ENCODE data around the gene ATP13A4.

Gene ATP13A4

GRCh38 chr3:193520738-193521137 is 34.0 kb downstream of the ATP13A4 start:
- no peak for DNase-seq (ENCODE audit: extremely low read depth, low read depth)
- H3K4me3 ChIP-seq (replicated peaks; ENCODE audit: low read depth, low read length) = no peak overlapping the region
- TF ChIP-seq, protein P1, sequence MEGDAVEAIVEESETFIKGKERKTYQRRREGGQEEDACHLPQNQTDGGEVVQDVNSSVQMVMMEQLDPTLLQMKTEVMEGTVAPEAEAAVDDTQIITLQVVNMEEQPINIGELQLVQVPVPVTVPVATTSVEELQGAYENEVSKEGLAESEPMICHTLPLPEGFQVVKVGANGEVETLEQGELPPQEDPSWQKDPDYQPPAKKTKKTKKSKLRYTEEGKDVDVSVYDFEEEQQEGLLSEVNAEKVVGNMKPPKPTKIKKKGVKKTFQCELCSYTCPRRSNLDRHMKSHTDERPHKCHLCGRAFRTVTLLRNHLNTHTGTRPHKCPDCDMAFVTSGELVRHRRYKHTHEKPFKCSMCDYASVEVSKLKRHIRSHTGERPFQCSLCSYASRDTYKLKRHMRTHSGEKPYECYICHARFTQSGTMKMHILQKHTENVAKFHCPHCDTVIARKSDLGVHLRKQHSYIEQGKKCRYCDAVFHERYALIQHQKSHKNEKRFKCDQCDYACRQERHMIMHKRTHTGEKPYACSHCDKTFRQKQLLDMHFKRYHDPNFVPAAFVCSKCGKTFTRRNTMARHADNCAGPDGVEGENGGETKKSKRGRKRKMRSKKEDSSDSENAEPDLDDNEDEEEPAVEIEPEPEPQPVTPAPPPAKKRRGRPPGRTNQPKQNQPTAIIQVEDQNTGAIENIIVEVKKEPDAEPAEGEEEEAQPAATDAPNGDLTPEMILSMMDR (IDR thresholded peaks at IDR 0.05; ENCODE audit: low read depth, low read length, missing control alignments) = no peak

- TF ChIP-seq, protein P1 (IDR thresholded peaks at IDR 0.05; ENCODE audit: low read depth, low read length, missing control alignments) = no peak
- DNase-seq (ENCODE audit: extremely low read depth, low read depth) = no peak
- no peak overlapping the region for H3K4me3 ChIP-seq (replicated peaks; ENCODE audit: low read depth, low read length)
These were observed 38.7 kb downstream of the ATP13A4 start for GRCh38 chr3:193515966-193516365.

- no peak overlapping the region for H3K4me3 ChIP-seq (replicated peaks; ENCODE audit: low read depth, low read length)
- TF ChIP-seq, protein P1 (IDR thresholded peaks at IDR 0.05; ENCODE audit: low read depth, low read length, missing control alignments) = no peak
- no peak for DNase-seq (ENCODE audit: extremely low read depth, low read depth)
These were observed 44.5 kb downstream of the ATP13A4 start for GRCh38 chr3:193510154-193510553.

- TF ChIP-seq, protein P1 (IDR thresholded peaks at IDR 0.05; ENCODE audit: low read depth, low read length, missing control alignments) = no peak
- no peak overlapping the region for H3K4me3 ChIP-seq (replicated peaks; ENCODE audit: low read depth, low read length)
- no peak for DNase-seq (ENCODE audit: extremely low read depth, low read depth)
These were observed 45.4 kb downstream of the ATP13A4 start for GRCh38 chr3:193509103-193509965.

GRCh38 chr3:193508108-193508507 is 46.6 kb downstream of the ATP13A4 start:
- DNase-seq (ENCODE audit: extremely low read depth, low read depth) = no peak
- TF ChIP-seq, protein P1 (IDR thresholded peaks at IDR 0.05; ENCODE audit: low read depth, low read length, missing control alignments) = no peak
- no peak overlapping the region for H3K4me3 ChIP-seq (replicated peaks; ENCODE audit: low read depth, low read length)

DNA sequence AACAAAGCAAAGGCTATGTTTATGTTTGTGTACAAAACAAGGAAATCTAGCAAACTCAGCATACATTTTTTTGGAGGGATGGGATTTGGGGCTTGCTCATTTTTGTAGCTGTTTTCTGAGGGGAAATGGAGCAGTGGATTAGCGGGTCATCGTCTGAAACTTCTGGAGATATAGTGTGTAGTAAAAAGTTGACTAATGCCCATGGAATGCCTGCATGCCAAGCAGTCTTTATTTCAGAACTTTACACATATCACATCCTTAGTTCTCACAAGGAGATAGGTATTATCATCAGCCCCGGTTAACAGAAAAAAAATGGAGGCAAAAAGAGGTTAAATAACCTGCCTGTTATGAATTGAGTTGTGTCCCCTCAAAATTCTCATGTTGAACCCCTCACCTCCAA is 47.1 kb downstream of the ATP13A4 start:
- TF ChIP-seq, protein P1 (IDR thresholded peaks at IDR 0.05; ENCODE audit: low read depth, low read length, missing control alignments) = no peak
- no peak overlapping the region for H3K4me3 ChIP-seq (replicated peaks; ENCODE audit: low read depth, low read length)
- DNase-seq (ENCODE audit: extremely low read depth, low read depth) = no peak
